ENCODE measurements around the gene AMMECR1.

Gene AMMECR1

DNA sequence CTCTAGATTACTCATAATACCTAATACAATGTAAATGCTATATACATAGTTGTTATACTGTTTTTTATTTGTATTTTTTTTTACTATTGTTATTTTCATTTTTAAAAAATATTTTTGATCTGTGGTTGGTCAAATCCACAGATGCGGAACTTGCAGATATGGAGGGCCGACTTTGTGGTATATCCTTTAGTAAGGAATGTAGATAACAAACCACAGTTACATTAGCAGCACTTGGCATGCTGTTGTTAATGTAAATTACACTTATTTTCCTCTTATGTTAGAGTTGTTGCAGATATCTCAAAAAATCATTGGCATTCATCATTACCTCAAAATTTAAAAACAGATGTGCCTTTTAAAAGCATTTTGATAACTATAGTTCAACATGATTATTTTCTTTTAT is 164.0 kb downstream of the AMMECR1 start:
- H3K4me3 ChIP-seq (ENCODE audit: low read depth, low read length): no peak overlapping the region
- TF ChIP-seq, protein P1, sequence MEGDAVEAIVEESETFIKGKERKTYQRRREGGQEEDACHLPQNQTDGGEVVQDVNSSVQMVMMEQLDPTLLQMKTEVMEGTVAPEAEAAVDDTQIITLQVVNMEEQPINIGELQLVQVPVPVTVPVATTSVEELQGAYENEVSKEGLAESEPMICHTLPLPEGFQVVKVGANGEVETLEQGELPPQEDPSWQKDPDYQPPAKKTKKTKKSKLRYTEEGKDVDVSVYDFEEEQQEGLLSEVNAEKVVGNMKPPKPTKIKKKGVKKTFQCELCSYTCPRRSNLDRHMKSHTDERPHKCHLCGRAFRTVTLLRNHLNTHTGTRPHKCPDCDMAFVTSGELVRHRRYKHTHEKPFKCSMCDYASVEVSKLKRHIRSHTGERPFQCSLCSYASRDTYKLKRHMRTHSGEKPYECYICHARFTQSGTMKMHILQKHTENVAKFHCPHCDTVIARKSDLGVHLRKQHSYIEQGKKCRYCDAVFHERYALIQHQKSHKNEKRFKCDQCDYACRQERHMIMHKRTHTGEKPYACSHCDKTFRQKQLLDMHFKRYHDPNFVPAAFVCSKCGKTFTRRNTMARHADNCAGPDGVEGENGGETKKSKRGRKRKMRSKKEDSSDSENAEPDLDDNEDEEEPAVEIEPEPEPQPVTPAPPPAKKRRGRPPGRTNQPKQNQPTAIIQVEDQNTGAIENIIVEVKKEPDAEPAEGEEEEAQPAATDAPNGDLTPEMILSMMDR (IDR thresholded peaks at IDR 0.05; ENCODE audit: low read depth, low read length): no peak
- no peak for DNase-seq (ENCODE audit: low read depth, low spot score)
- in situ Hi-C loops (cut with HindIII; ENCODE audit: low sequenced_read_pairs): no loop called here

DNA sequence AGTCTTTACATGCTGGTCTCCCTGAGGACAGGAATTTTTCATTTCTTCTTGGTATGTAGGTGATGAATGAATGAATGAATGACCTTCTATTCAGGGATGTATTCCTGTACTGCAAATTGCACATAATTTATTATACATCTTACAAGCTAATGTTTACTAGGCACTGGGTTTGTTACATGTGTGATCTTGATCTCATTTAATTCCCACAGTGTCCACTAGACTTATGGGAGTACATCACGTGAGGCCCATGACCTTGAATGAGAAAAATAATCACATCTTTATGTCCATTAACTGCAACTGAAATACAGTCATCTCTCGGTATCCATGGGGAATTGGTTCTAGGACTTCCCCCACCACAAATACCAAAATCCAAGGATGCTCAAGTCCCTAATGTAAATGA is 164.6 kb downstream of the AMMECR1 start:
- no peak overlapping the region for H3K4me3 ChIP-seq (ENCODE audit: low read depth, low read length)
- in situ Hi-C loops (cut with HindIII; ENCODE audit: low sequenced_read_pairs): no loop called here
- TF ChIP-seq, protein P1 (IDR thresholded peaks at IDR 0.05; ENCODE audit: low read depth, low read length): no peak
- DNase-seq (ENCODE audit: low read depth, low spot score): no peak

DNA sequence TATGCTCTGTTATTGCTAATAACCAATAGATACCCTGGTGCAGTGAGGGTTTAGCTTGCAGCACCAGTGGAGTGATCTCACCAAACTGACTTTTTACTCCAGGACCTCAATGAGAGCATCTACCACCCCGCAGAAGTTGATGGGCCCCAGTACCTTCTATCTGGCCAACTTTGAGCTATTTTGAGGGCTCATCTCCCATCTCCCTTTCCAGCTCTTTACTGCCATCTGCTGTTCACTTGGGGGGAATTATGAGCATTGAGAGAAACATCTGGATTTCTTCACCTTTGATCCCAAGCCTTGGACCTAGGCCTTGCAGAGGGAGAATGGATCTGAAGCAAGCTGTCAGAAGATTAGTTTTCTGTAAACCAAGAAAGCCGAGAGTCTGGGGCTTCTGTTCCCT is 171.4 kb downstream of the AMMECR1 start:
- in situ Hi-C loops (cut with HindIII; ENCODE audit: low sequenced_read_pairs): no loop called here
- H3K4me3 ChIP-seq (ENCODE audit: low read depth, low read length): no peak overlapping the region
- TF ChIP-seq, protein P1 (IDR thresholded peaks at IDR 0.05; ENCODE audit: low read depth, low read length): peak; percentile 76
- peak; percentile 44 for DNase-seq (ENCODE audit: low read depth, low spot score)

DNA sequence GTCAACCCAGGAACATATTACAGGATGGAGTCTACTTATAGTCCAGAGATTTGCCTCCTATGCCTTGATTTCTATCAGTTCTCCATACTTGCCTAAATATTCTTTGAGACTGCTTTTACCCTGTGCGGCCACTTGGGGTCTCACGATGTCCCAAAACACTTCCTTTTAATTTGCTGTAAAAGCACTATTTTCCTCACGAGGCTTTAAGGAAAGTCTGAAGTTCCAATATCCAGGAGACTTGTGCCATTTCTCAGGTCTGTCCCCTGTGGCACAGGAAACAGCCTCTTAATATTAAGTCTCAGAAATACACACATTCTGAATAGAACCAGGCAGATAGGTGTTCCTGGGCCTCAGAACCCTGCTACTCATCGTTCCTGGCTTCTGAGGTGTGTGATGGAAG is 172.0 kb downstream of the AMMECR1 start:
- peak; percentile 43 for DNase-seq (ENCODE audit: low read depth, low spot score)

DNA sequence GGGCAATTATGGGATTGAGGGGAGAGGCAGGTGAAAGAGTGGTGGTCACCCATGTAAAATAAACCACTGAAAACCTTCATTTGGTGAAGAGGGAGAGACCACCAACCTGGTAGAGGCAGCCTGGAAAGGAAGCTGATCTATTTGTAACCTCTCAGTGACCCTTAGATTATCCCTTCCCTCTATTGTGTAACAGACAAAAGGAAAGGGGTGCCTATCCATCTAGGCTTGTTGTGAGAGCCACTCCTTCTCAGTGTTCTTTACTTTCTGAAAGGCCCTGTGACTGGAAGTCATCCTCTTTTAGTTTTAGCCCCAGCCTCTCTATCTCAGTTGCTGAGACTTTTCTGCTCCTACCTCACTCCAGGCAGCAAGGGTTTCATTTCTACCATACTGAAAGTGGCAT is 172.6 kb downstream of the AMMECR1 start:
- DNase-seq (ENCODE audit: low read depth, low spot score): no peak
- H3K4me3 ChIP-seq (ENCODE audit: low read depth, low read length): no peak overlapping the region
- TF ChIP-seq, protein P1 (IDR thresholded peaks at IDR 0.05; ENCODE audit: low read depth, low read length): no peak
- in situ Hi-C loops (cut with HindIII; ENCODE audit: low sequenced_read_pairs): no loop called here

More for the DNA sequence above, 172.0 kb downstream of the AMMECR1 start:
- no peak overlapping the region for H3K4me3 ChIP-seq (ENCODE audit: low read depth, low read length)
- TF ChIP-seq, protein P1 (IDR thresholded peaks at IDR 0.05; ENCODE audit: low read depth, low read length): peak; percentile 68
- in situ Hi-C loops (cut with HindIII; ENCODE audit: low sequenced_read_pairs): no loop called here
